Measurements from ENCODE around the gene DIP2C. TPM values are rescaled to one million over a fixed set of nuclear protein-coding genes. Genes with fewer than 3 reads are reported as not detected.

The DIP2C gene
- polyA plus RNA-seq, 1 of the 3 experiments (the other 2 are of a cell fraction), result 8.7 TPM

DNA sequence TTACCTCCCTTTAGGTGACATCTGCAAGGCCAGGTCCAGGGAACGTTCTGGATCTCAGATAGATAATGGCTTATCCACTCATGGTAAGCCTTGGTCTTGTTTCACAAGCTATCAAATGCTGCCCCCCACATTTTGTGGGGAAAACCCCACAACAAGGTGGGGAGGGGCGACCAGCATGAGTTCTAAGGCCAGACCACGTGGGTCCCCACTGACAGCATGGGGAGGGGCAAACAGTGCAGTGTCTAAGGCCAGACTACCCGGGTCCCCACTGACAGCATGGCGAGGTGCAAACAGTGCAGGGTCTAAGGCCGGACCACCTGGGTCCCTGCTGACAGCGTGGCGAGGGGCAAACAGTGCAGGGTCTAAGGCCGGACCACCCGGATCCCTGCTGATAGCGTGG, 102.8 kb downstream of the DIP2C start (continued):
- TF ChIP-seq, protein P1, sequence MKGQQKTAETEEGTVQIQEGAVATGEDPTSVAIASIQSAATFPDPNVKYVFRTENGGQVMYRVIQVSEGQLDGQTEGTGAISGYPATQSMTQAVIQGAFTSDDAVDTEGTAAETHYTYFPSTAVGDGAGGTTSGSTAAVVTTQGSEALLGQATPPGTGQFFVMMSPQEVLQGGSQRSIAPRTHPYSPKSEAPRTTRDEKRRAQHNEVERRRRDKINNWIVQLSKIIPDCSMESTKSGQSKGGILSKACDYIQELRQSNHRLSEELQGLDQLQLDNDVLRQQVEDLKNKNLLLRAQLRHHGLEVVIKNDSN (IDR thresholded peaks at IDR 0.05; ENCODE audit: borderline replicate concordance, low read depth), result no peak
- no peak for TF ChIP-seq SMC3 (IDR thresholded peaks at IDR 0.05; ENCODE audit: low read depth, low read length)
- TF ChIP-seq GABPA (IDR thresholded peaks at IDR 0.05; ENCODE audit: low read depth), result no peak

DNA sequence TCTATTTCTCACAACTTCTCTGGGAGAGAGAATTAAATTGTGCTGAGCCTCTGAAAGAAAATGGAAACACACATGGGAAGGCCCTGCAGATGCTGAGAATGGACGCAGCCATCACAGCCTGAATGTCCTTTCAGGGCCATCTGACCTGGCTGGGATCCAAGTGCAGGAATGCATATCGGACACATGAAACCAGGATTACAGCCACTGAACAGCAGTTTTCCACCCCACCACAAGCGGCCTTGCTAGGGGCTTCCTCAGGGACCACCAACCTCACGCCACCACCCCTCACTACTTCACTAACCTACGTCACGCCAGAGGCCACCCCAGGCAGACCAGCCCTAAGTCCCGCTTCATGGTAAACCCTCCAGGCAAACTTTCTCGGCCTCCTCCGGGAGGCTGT, 103.3 kb downstream of the DIP2C start:
- Histone ChIP-seq H3K27ac (ENCODE audit: low read depth in 2 of 2, low read length in 1 of 2) (no peak overlapping the region; a peak in 1 of 4 replicates), H3K4me2 (no peak overlapping the region), H3K36me3 (replicated peaks in 1 of 2; ENCODE audit: control insufficient read depth in 1 of 2, insufficient read depth in 2 of 2, low read length in 1 of 2) (no peaks in the 10 kb centered on the region), H3F3A (replicated peaks; ENCODE audit: insufficient read depth) (peaks cover 2% of the 10 kb centered on the region), H4K20me1 (ENCODE audit: insufficient read depth) (peaks cover 81% of the 10 kb centered on the region), H3K9me2 (no peaks in the 10 kb centered on the region), H3K9ac (no peak overlapping the region), H3K79me2 (ENCODE audit: insufficient read depth) (peaks cover 78% of the 10 kb centered on the region), H3K27me3 (ENCODE audit: insufficient read depth) (no peaks in the 10 kb centered on the region), H3K9me3 (no peaks in the 10 kb centered on the region), H3K4me3 (ENCODE audit: low read depth in 2 of 2, low read length in 1 of 2) (no peak overlapping the region), H2AFZ (ENCODE audit: low read depth) (no peak overlapping the region), H3K4me1 (ENCODE audit: control insufficient read depth in 1 of 2, insufficient read depth in 2 of 2, low read depth in 1 of 2, low read length in 1 of 2) (peaks cover 0 to 12% of the 10 kb centered on the region in 2 experiments; a peak in 1 of 4 replicates)
- POLR2A ChIA-PET, result no interaction called here
- WGBS (ENCODE audit: low lambda C conversion rate), result 94% methylated on average over 7 of the region's 9 CpGs
- CTCF ChIA-PET, result interaction anchor here (1.5 kb wide), 1 partner anchor 11 kb away, joined by 7 read pairs; no protein-coding TSS in a partner anchor
- DNase-seq, result peak; percentile 59
- TF ChIP-seq TAF1 (IDR thresholded peaks at IDR 0.05; ENCODE audit: borderline replicate concordance, low read depth, low read length), result no peak
- TF ChIP-seq FOSL2 (IDR thresholded peaks at IDR 0.05; ENCODE audit: borderline replicate concordance, low read depth), result no peak
- TF ChIP-seq, protein P2, sequence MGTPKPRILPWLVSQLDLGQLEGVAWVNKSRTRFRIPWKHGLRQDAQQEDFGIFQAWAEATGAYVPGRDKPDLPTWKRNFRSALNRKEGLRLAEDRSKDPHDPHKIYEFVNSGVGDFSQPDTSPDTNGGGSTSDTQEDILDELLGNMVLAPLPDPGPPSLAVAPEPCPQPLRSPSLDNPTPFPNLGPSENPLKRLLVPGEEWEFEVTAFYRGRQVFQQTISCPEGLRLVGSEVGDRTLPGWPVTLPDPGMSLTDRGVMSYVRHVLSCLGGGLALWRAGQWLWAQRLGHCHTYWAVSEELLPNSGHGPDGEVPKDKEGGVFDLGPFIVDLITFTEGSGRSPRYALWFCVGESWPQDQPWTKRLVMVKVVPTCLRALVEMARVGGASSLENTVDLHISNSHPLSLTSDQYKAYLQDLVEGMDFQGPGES (IDR thresholded peaks at IDR 0.05; ENCODE audit: low read depth, low read length), result no peak
- TF ChIP-seq MXI1 (IDR thresholded peaks at IDR 0.05; ENCODE audit: low read depth, low read length), result no peak
- TF ChIP-seq, protein P3, sequence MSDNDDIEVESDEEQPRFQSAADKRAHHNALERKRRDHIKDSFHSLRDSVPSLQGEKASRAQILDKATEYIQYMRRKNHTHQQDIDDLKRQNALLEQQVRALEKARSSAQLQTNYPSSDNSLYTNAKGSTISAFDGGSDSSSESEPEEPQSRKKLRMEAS (IDR thresholded peaks at IDR 0.05; ENCODE audit: low read depth), result no peak
- TF ChIP-seq RCOR1 (IDR thresholded peaks at IDR 0.05; ENCODE audit: low read length), result no peak
- no peak for TF ChIP-seq MEF2A (IDR thresholded peaks at IDR 0.05; ENCODE audit: borderline replicate concordance, low read depth)
- TF ChIP-seq, protein P4, sequence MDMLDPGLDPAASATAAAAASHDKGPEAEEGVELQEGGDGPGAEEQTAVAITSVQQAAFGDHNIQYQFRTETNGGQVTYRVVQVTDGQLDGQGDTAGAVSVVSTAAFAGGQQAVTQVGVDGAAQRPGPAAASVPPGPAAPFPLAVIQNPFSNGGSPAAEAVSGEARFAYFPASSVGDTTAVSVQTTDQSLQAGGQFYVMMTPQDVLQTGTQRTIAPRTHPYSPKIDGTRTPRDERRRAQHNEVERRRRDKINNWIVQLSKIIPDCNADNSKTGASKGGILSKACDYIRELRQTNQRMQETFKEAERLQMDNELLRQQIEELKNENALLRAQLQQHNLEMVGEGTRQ (IDR thresholded peaks at IDR 0.05; ENCODE audit: borderline replicate concordance, low read depth, low read length), result no peak
- TF ChIP-seq NRF1 (IDR thresholded peaks at IDR 0.05; ENCODE audit: low read depth, low read length), result no peak
- no peak for TF ChIP-seq GABPA (IDR thresholded peaks at IDR 0.05; ENCODE audit: low read depth)
- TF ChIP-seq JUND (IDR thresholded peaks at IDR 0.05), result no peak
- no peak for TF ChIP-seq SMC3 (IDR thresholded peaks at IDR 0.05; ENCODE audit: low read depth, low read length)
- no peak for TF ChIP-seq EZH2phosphoT487 (IDR thresholded peaks at IDR 0.05; ENCODE audit: borderline replicate concordance, low read depth)
